Raji (cell line): ENCODE measurements around the gene TOP2A.

Experiments used
- POLR2A ChIP-seq: IDR thresholded peaks from 2 replicates; pipeline ENCODE4 v1.6.1; 2011; ENCODE audit warnings: low read depth, low read length, control low read depth; ENCODE audit not compliant: insufficient read depth

TOP2A gene

DNA sequence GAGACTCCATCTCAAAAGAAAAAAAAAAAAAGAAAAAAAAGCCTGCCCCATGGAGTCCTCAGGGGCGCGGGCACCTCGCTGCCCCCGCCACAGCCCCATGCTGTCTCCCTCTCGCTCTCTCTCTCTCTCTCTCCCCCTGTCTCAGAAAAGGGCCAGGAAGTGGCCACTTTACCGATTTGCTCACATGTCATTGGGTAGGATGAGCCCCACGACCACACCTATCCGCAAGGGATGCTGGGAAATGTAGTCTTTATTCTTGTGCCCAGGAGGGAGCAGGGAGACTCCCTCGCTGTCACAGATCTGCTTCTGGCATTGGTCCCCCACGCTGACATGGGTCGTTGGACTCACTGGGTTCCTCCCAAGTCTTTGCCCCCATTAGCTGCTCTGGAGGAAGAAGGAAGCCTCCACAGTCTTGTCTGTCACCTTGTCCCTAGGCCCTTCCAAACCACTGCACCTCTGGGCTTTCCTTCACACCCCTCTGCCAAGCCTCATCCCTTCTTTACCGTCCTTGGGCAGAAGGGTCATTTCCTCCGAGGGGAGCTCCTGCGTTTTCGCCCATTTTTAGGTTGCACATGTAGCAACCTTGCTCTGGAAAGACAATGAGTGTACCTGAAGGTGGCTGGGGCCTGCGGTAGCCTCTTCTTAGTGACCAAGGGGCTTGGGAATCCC is 46.3 kb downstream of the TOP2A start:
- TF ChIP-seq POLR2A, result no peak

DNA sequence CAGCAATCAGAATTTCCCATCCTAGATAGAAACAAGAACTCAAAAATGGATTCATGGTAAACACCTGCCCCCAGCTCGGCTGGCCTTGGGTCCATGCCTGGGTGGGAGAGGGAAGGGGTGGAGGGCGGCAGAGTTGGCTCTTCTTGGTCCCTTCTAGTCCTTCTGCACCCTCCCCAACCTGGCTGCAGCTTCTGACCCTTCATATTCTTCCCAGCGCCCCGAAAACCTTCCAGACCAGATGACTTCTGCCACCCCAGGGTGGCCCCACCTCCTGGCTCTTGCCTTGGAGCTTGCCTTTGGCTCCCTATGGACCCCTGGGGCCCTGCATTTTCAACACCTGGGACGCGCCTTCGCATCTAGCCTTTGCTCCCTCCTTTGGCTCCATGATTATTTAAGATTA is 47.8 kb downstream of the TOP2A start:
- TF ChIP-seq POLR2A, result no peak

DNA sequence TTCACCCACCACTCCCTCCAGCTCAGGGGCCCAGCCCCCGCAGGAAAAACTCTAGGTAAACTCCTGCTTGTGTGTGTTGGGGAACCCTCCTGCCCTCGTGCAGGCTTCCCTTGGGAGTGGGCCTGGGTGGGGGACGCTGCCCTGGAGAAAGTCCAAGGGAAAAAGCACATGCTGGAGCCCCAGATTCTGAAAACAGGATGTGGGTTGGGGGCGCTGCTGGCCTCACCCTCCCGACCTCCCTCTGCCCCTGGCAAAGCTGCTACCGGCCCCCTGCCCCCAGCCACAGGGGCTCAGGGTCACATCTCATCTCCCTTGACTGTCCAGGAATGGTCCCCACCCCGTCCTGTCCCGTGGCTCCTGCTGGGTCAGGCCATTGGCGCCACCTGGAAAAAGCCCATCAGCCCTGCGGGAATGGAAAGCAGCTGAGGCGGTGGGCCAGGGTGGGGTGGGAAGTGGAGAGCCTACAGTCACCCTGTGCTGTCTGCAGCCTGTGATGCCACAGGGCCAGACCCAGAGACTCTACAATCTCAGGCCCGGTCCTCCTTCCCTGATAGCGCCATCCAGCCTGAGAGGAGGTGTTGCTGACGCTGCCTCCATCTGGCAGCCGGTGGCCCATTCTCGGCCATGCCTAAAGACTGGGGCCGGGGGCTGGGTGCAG is 50.7 kb downstream of the TOP2A start:
- TF ChIP-seq POLR2A, result no peak

DNA sequence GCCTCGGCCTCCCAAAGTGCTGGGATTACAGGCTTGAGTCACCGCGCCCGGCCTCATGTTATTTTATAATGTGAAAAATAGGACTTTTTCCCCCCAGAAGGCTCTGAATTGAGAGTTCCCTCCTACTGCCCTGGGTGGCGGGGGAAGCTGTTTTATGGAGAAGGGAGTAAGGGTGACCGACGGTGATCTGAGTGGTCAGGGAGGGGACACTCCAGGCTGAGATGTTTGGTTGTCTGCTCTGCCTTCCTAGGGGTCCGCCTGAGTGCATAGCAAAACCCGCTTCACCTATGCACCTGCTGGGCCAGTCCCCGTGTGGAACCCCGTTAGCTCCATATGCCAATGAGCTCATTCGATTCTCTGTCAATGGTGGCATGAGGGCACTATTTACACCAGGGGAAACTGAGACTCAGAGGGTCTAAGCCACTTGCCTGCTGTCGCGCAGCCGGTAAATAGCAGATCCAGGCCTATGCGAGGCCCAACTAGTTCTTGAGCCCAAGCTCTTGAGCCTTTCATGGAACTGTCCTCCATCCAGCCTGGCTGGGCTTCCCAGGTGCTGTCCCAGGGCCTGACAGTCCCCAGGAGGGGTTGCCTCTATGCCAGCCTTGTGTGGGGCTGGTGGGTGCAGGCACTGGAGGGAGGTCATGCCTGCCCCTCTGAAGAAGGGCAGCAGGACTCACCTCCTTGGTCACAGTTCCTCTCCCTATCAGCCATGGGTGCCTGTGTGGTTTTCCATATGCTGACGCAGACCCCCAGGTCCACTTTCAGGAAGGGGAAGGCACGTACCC is 51.4 kb downstream of the TOP2A start:
- no peak for TF ChIP-seq POLR2A

DNA sequence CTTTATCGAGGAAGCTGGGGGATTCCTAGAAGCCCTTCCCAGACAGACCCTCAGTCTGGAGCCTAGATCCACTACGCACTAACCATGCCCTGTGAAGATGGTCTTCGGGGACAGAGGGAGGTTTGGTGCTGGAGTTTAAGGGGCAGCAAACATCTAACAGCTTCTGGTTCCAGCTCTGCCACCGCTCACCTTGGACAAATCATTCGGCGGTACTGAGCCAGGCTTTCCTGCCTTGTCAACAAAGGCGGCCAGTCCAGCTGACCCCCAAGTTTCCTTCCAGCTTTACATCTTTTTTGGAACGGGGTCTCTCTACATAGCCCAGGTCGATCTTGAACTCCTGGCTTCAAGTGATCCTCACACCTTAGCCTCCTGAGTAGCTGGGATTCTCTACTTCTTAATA is 52.8 kb downstream of the TOP2A start:
- TF ChIP-seq POLR2A, result no peak

DNA sequence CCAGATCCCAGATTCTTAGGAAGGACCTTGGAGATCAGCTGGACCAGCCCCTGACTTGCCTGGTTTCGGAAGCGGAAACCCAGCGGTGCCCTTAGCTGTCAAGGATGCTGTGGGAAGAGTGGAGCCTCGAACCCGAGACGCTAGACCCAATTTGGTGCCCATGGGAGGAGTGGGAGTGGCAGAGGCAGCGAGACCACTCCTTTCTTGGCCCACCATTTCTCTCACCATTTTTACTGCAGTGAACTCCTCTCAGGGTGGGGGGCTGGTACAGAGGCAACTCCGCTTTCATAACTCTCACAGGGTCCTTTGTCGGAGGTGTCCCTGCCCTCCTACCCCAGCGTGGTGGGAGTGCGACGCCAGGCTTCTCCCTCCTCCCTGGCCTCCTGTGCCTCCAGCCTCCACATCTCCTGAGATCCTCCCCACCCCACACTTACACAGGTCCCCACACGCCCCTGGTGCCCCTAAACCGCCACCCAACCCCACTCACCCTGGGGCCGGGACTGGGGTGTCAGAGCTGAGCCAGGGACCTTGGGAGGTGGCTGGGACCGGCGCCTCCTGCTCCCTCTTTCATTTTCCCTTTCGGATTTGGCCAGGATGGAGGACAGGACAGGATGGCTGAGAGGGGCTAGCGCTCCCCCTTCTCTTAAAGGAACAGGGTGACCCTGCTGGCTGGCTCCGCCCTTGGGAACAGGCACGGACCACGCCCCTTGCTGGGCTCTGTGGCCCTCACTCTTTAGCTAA is 53.4 kb downstream of the TOP2A start, which contains the start of gene GJD3:
Gene GJD3 (minus strand): TSS at position 617 of the 741 bp plus-strand sequence. CDS start 922 bp downstream, outside the sequence.
- no peak for TF ChIP-seq POLR2A

DNA sequence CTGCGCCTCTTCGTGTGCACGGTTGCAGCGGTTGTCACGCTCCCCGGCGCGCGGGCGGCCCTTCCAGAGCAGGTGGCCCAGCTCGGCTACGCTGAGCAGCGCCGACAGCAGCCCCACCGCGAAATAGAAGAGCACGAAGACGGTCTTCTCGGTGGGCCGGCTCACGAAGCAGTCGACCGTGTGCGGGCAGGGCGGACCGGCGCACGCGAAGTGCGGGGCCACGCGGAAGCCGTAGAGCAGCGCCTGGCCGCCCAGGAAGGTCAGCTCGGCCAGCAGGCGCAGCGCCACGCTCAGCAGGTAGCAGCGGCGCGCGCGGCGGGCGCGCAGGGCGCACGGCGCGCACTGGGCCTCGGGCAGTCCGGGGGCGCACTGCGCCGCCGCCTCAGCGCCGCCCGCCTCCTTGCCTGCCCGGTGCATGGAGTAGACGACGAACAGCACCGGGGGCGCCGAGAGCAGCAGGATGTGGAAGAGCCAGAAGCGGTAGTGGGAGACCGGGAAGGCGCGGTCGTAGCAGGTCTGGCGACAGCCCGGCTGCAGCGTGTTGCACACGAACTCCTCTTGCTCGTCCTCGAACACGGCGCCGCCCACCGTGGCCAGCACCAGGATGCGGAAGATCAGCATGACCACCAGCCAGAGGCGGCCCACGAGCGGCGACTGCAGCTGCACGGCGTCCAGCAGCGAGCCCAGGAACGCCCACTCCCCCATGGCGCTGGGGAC is 54.4 kb downstream of the TOP2A start:
- TF ChIP-seq POLR2A, result no peak

DNA sequence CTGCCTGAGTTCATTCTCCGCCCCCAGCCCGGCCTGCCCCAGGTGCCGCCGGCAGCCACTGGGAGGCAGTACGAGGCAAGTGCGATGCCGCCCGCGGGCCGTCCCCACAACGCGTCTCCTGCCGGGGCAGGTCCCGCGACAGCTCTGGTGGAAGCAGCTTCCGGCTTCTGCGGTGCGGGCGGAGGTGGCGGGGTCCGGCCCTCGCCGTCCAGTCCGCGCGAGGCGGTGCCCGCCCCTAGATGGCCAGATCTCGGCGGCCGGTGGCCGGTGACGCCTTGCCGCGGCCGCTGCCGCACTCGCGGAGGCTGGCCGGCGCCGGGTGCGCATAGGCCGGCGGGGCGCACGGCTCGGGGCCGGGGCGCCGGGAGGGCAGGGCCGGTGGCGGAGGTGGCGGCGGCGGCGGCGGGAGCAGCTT is 55.0 kb downstream of the TOP2A start:
- no peak for TF ChIP-seq POLR2A

- TF ChIP-seq POLR2A, result no peak
Observed at GRCh38 chr17:40361925-40362695, 55.6 kb downstream of the TOP2A start.

DNA sequence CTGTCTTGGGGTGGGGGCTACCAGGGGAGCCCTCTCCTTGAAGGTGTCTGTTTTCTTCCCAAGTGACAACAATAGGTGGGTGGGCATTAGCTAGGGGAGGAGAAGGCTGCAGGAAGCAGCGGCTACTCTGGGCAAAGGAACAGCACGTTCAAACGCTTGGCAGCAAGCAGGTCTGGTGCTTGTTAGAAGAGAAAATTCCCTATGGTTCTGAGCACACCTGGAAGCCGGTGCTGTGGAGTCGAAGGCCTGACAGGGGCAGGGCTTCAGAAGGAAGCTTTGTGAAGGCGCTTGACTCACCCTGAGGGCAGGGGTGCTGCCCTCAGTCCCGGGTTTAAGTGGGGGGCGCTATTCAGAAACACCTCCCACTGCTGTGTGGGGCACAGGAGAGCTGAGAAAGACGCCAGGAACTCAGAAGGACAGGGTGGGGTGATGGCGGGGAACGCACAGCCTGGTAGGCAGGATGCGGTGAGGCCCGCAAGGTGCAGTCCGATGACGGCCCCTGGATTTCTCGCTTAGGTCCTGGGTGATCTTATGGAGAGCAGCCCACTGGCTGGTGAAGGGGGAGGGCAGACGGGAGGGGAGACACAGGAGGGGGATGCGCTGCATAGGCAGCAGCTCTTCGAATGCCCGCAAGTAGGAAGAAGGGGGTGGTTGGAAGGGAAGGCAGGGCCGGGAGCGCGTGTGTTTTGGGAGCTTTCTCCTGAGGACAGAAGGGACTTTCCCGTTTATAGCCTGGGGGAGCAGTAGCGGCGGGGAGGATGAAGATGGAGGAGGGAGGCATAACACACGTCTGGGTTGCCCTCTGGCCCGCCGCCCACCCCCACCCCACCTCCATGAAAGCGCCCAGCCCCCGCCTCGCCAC is 56.4 kb downstream of the TOP2A start:
- TF ChIP-seq POLR2A, result no peak

DNA sequence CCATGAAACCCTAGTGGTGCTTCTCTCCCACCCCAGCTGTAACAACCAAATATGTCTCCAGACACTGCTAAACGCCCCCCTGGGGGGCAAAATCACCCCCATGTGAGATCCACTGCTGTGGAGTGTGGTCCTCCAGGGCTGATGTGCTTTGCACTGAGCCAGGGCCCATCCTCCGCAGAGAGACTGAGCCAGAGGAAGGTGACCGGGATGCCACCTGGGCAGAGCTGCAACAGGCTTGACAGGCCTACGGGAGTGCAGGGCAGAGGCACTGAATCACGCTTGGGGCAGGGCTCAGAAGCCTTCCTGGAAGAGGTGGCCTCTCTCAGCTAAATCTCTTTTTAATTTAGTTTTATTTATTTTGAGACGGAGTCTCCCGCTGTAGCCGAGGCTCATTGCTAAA is 57.6 kb downstream of the TOP2A start:
- TF ChIP-seq POLR2A, result no peak

DNA sequence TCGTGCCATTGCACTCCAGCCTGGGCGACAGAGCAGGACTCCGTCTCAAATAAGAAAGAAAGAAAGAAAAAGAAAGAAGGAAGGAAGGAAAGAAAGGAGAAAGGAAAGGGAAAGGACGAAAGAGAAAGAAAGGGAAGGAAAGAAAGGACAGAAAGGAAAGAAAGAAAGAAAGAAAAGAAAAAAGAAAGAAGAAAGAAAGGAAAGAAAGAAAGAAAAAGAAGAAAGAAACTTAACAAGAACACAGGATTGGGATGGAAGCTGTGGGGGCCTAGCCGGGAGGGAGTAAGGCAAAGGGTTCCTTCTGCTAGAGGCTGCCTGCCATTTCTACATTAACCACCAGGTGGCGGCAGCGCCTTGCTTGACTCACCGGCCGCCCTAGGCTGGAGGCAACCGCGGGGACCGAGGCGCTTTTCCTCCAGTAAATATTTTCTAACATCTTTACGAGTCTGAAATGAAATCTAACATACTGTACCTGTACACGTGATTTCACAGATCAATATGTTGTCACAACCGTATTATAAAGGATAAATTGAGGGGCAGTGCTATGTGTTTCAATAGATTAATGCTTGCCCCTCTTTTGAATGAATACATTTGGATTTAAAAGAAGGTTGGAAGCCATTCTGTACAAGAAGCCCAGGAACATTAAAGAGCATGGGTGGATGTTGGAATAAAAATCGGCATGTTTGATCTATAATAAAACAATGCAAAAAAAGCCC is 59.2 kb downstream of the TOP2A start:
- TF ChIP-seq POLR2A, result no peak
